GM19240 (cell line): Measurements from ENCODE around the gene VAPB.
"Not testable (repeated sequence)": the region's sequence is repeated elsewhere in the genome, so short reads cannot be mapped to it uniquely, and the experiment has no call there.

Experiments
- DNase-seq: peaks from one replicate; pipeline ENCODE4 v3.0.0; 2011; ENCODE audit warnings: low spot score; ENCODE audit not compliant: insufficient read length

VAPB gene, protein sequence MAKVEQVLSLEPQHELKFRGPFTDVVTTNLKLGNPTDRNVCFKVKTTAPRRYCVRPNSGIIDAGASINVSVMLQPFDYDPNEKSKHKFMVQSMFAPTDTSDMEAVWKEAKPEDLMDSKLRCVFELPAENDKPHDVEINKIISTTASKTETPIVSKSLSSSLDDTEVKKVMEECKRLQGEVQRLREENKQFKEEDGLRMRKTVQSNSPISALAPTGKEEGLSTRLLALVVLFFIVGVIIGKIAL

DNA sequence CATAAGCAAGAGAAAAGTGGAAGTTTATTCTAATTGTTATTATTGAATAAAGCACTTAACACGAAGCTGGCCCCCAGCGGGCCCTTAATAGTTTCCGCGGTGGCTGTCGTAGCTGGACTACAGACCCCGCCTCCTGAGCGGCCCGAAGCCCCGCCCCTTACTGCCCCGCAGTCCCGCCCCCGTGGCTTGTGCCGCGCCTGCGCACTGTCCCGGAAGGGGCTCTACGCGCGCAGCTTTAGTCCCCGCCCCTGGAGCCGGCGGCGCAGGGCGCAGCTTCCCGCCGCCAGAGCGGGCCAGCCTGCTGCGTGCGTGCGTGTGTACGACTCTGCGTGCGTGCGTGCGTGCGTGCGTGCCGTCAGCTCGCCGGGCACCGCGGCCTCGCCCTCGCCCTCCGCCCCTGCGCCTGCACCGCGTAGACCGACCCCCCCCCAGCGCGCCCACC is at the start of gene VAPB:
VAPB (plus strand) TSS at position 348 of the 442 bp plus-strand sequence. CDS start 231 bp downstream, outside the sequence.
- peak; percentile 76 for DNase-seq

DNA sequence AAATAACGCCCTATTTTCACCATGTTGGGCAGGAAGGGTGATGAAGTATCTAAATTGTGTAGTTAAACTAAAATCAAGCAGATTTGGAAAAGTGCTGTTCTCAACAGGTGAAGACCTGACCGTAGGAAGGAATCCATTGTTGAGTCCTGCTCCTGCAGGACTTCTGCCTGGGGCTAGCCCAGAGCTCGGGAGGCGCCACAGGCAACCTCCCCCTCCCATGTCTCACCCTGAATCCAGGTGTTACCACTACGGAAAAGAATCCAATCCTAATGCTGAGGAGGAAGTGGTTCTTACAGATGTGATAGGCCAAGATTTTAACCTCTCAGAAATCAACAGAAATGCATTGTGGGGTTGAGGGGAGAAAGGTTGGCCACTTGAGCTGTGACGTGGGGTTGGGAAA is 49.3 kb upstream of the VAPB start:
- DNase-seq = no peak

DNA sequence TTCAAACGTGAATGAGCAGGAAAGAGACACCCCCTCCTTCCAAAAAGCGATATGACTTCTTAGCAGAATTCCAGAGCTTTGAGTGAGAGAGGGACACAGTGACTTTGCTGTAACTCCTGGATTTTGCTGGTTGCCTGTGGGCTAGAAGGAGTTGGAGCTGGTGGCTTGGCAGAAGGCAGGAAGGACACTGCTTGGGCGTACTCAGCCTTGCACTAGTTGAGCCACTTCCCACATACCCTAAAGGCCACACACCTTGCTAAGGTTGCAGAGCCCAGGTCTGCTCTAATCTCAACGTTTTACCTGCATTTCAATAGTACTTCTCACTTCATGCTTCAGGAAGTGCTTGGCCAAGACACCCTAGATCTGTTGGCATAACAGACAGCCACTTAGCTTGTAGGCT is 48.9 kb upstream of the VAPB start:
- DNase-seq = no peak

DNA sequence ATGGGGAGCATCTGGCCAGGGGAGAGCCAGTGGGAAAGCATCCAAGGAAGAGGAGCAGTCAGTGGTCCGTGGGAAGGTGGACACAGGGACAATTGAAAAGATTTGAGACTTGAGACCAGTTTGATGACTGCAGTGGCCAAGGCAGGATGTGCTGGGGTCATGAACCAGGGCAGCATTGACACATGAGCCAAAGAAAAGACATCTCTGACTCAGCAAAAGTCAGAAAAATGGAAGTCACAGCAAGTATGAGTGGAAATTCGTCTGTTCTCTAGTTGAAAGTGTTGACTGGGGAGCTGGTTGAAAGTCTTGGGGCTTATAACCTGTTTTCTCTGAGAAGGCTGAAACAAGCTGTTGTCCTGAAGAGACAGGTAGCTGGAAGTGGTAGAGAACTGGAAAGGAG is 48.2 kb upstream of the VAPB start:
- DNase-seq = no peak

DNA sequence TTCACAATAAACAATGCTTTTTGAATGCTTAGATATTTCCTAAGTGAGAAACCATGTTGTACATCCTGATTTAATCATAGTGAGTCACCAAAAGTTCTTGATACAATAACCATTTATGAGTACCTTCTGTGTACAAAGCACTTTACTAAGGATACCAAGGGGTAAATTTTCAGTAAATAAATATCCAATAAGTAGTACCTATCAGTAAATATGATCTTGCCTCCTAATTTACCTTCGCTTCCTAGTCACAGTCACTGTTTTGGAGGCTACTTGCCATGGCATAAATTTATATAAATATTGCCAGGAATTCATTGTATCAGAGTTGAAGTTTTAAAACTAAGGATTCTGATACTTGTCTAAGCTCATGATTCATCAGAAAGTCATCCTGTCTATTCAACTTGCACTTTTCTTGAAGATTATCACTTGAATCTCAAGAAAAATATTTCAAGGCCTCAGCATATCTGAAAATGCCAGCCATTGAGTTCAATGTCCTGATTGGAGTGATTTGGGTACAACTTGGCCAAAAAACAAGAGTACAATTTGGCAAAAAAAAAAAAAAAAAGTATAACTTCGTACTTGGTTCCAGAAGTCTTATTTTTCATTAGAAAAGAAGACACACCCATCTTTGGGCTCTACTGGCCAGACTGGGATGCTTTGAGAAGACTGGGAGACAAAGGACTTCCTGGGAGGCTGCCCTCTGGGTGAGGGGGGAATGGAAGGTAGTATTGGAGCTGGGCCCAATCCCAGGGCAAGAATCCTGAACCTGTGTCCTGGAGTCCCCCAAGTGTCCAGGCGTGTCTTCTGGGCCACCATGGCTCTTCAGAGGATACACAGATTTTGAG is 46.7 kb upstream of the VAPB start:
- no peak for DNase-seq

DNA sequence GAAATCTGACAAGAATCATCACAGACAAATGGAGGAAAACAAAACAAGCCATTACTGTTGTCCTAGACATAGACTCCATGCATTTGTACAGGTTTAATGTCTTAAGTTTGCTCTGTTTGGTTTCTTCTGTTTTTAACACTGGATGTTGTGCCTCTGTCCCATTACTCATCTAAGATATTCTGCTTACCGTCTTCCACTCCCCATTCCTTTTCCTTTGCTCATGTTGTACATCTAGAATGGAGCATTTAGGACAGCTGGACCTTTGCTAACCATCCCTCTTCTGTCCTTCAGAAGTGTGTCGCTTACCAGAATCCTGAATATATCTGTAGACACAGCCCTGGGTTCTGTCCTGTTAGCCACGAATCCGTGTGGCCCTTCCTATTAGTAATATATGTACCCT is 44.3 kb upstream of the VAPB start:
- DNase-seq = no peak

DNA sequence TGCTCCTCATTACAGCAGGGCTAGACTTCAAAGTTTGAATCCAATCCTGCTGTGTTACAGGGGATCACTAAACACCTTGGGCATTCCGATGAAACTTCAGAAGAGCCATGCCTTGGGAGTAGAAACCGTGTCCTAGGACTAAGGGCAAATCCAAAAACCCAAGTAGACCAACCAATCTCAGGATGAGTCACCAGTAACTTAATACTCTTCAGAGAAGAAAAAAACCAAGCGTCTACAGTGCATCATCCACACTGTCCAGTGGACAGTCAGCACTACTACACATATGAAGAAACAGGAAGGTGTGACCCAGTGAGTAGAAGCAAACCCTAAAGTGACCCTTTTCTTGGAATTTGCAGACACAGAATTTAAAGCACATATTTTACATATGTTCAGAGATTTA is 39.5 kb upstream of the VAPB start:
- no peak for DNase-seq

DNA sequence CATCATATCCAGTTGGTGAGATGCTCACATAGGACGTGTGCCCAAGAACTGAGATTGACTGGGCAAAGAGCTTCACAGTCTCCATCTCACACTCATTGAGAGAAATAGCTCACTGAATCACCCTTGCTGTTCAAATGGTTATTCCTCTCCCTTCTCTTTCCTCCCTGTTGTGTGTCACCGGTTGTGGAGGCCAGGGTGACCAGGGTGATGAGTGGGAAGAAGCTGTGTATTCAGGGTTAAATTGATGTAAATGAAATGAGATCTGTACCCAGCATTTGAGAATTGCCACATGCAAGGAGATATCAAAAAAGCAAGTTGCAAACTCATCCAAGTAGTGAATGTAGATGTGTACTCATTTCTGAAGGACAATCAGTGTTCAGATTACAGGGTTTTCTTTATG is 36.6 kb upstream of the VAPB start:
- no peak for DNase-seq

DNA sequence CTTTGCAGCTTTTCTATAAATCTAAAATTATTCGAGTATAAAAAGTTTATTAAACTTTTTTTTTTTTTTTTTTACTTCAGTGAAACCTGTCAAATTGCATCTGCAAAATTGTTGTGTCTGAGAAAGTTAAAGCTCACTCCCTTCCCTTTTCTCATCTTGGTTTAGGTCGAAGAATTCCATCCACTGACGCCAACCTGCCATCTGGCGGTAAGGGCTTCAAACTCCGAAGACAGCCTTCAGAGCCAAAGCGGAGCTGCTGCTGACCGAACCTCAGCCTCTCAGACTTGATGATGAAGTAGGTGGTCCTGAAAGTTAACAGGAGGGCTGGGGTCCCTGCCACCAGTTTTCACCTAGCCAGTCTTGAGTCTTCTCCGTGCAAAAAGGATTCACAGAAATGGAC is 29.6 kb upstream of the VAPB start:
- DNase-seq = no peak

DNA sequence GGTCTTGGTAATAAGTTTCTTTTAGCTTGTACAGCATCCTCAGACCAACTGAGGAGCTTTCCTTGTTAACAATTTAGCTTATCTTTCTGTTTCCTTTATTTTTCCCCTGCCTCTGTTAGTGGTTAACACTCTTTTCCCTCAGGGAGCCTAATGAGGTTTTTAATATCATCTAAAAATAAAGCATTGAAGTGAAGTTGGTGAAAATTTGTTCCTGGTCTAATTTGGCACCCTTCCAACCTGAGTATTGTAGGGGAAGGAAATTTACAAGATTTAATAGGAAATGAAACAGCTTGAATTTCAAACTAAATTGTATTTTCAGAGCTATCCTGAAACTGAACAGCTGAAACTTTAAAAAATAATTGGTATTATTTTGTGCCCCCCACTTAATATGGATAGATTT is 28.1 kb upstream of the VAPB start:
- no peak for DNase-seq

DNA sequence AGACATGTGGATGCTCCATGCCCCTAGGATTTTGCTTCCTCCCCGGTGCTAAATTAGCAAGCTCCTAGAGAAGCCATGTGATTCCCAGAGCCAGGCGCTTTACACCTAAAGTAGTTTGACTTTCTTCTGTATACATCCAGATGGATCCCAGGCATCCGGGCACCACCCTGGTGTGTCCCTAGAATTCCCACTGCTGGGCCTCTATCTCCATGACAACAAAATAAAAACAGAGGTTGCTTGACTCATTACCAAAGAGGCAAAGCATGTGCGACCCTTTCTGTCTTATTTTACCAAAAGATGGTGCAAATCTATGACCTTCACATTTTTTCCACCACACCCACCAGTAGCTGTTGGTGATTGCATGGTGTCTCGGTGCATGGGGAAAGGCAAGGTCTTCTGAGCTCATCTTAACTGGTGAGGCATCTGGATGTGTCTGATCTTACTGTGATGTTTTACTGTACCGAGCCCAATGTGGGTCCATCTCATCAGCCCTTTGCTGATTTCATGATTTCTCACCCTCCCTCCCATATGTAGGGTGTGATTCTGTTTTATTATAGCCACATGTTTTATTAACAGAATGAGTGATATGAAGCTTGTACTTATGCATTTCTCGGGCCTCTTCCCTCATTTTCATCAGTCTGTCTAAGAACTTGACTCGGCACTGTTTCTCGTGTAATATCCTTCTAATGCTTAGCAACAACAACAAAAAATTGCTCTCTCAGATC is 27.4 kb upstream of the VAPB start:
- DNase-seq = no peak

DNA sequence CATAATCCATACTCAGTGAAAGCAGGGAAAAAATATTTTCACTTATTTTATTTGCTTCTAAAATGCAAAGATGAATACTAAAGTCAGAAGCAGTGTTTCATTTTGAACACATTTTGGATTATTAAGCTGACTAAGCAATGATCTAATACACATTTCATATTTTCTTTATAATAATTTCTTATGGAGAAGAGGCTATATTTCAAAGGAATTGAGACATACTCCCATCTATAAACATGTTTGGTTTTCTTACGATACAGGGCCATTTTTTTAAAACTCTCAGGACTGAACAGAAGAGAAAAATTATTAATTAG is 26.9 kb upstream of the VAPB start:
- no peak for DNase-seq

DNA sequence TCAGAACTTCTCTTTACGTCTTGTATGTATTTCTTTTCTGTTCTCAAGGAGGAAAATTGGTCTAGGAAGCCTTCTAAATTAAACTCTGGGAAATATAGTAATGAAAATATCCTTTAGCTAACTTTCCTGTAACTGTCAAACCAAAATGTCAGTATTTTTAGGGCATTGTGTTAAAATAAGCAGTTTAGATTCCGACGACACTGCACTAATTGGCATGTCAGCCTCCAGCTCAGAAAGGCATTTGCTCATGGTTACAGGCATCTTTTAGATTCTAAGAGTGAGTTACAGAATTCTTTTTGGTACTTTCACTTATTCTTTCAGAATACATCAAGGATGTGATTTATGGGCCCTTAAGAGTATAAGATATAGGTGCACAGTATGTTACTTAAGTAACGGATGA is 26.1 kb upstream of the VAPB start:
- no peak for DNase-seq

DNA sequence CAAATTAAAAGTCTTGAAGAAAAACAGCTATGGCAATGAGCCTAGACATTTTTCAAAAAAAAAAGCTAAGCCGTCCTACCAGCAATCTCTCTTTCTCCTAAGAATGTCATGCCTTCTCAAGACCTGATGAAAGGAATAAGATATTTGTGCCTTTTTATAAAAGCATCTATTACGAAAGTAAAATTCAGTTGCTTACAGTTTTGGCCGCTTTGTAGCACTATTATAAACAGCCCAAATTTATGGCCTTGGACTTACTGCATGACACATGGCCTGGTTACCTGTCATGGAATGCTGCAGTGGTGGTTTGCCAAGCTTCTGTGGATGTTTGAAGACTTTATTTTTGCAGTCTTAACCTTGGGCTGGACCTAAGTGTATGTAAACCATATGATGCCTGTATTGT is 22.2 kb upstream of the VAPB start:
- DNase-seq = no peak

DNA sequence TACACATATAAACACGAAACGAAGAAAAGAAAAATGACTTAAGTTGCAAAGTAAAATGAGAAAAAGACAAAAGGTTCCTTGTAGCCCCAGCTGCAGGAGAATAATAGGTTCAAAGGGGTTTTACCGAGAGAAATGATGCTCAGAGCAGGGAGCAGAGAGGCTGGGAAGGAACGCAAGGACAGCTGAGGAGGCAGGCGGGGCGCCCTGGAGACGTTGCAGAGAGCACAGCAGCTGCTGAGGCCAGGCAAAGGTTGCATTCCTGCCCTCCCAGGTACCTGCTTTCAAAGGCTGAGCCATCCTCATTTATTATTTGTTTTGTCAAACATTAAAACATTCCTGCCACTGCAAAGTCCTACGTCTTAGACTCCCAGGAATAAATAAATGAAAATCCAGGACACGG is 16.2 kb upstream of the VAPB start:
- DNase-seq = no peak

DNA sequence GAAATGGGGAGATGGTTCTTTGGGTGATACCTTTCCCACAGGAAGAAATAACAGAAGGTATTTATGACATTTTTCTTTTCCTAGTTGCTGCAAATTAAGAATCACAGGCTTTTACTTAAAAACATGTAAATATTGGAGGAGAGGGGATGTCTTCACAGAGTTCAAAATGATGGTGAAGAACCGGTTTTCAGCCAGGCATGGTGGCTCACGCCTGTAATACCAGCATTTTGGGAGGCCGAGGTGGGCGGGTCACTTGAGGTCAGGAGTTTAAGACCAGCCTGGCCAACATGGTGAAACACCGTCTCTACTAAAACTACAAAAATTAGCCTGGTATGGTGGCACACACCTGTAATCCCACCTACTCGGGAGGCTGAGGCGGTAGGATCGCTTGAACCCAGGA is 15.7 kb upstream of the VAPB start:
- not testable (repeated sequence) for DNase-seq

DNA sequence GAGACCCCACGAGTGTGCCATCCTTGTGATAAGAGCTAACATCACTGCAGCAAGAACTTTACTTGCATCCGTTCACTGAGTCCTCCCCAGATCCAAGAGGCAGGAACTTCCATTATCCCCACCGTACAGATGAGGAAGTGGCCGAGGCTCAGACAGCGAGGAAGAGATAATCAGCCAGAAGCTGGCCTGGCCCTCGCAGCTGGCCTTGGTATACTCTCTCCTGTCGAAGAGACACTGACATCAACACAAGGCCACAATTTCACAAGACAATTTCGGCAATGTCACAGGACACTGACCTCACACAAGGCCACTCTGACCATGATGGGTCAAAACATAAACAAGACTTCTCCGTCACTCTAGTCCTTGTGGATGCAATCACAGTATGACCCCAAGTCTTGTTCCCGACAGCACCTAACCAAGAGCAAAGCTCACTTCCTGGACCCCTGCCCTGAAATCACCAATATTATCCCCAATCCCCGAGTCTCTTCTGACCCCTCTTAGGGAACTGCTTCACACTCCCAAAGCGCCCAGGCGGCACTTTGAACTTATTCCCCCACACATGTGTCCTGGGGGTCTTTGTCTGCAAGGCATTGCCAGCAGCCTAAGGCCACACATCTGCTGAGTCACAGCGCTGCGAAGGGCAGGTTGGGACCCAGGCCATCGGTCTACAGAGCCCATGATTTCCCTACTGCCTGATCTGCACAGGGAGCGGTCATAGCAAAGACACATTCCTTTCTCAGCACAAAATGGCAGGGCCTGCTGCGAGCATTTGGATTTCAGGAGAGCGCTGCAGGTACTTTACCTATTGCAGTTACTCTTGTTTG is 14.8 kb upstream of the VAPB start:
- no peak for DNase-seq

DNA sequence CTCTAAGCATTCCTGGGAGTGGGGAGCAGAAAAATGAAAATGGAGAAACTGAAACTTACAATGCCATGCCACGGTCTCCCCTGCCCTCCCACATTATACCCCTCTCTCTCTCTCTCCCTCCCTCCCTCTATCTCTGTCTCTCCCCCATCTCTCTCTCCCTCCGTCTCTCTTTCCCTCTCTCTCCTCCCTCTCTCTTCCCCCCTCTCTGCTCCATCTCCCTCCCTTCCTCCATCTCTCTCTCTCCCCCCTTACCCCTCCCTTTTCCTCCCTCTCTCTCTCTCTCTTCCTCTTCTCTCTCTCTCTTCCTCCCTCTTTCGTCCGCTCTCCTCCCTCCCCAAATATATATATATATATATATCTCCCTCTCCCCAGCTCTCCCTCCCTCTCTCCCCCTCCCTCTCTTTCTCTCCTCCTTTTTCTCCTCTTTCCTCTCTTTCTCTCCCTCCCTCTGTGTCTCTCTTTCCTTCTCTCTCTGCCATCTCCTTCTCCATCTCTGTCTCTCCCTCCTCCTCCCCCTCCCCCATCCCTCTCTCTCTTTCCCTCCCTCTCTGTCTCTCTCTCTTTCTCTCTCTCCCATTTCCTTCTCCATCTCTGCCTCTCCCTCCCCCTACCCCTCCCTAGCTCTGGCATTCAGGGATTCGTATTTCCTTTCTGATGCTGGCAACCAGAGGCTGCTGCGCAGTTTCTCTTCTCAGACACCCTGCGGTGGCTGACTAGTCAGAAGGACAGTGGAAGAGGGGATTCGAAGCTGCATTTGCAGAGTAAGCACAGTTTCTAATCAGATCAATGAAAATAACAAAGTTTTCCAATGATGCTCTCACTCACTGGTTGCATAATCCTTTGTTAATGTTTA is 13.9 kb upstream of the VAPB start:
- DNase-seq = no peak

DNA sequence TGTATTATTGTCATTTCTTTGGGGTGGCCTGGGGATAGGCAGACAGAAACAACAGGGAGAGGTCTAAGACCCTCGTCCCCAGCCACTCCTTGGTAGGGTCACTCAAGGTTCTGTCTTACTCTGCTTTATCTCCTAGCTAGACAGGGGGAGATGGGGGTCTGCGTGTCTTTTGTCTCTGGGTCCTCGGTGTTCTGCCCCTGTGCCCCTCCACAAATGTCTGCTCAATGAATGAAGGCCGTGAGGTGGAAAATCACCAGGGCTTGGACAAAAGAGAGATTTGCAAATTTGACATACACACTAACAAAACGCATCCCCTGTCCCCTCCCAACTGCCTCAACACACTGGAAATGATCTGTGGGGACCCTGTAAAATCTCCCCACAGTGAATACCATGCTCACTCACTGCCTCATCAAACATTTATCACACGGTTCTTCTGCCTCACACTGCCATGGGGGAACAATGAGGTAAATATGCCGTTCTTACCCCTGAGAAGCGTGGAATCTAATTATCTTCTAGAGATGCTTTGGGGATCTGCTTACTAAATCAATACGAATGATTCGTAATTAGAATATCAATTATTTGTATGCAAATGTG is 13.2 kb upstream of the VAPB start:
- no peak for DNase-seq

DNA sequence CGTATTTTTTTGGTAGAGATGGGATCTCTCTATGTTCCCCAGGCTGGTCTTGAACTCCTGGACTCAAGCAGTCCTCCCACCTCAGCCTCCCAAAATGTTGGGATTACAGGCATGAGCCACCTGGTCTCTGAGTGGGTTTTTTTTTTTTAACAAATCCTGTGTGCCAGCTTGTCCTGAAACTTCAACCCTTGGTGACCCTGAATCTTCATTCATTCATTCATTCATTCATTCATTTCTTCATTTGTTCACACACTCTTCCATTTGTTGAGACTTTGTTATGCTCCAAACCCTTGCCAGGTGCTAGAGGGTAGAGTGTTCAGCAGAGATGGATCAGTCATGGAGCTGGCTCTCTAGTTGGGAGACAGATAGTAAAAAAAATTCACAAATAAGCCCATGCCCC is 12.0 kb upstream of the VAPB start:
- DNase-seq = no peak
